HCT116 (cell line): ENCODE measurements around the gene CNDP2. TPM values are rescaled to one million over a fixed set of nuclear protein-coding genes. Genes with fewer than 3 reads are reported as not detected.

Experiments
- ATAC-seq: fragments of 200-7000 bp; cut with Tn5 transposase; 2 replicates; pipeline ENCODE4 v1.9.1; 2020; ENCODE audit warnings: mild to moderate bottlenecking, moderate library complexity
- BruUV-seq: library from RNA; stranded (reverse); fragments of 400-500 nt; replicated peaks from 2 replicates; lab custom pipeline; 2021; lab: Mats Ljungman, UMichigan
- CTCF ChIA-PET: fragments of 300-600 bp; sonication (Branson Sonifier 250); formaldehyde crosslinking; loops from one replicate; lab custom pipeline; 2021; ENCODE audit warnings: antibody characterized with exemption; lab: Charles Lee
- POLR2A ChIA-PET: fragments of 300-600, 350-600 bp; sonication (Branson Sonifier 250); formaldehyde crosslinking; loops from one replicate; lab custom pipeline; 2021; ENCODE audit warnings: antibody characterized with exemption; lab: Charles Lee
- RAD21 ChIA-PET, 2 experiments: fragments of 300-600 bp; sonication (Branson Sonifier 250); formaldehyde crosslinking; loops; one replicate each; lab custom pipeline; 2023; ENCODE audit warnings: low total read pairs in 2 of 2; ENCODE audit not compliant: uncharacterized antibody in 2 of 2, unreplicated experiment in 2 of 2, low non-redundant PET in 1 of 2; lab: Charles Lee
- DNase-seq: peaks from one replicate; pipeline ENCODE4 v3.0.0-alpha.2; 2010; ENCODE audit warnings: low read depth, low spot score
- H2AFZ ChIP-seq: fragments of 200-600 bp; shearing (Covaris generic), sonication (generic); 2 replicates; pipeline ENCODE4 v1.6.1; 2017; ENCODE audit warnings: low read depth, mixed run types, mixed read lengths, antibody characterized with exemption, low read length; ENCODE audit not compliant: poor library complexity, severe bottlenecking
- H3K27ac ChIP-seq: 2 replicates; pipeline ENCODE4 v1.5.1; 2012; ENCODE audit warnings: low read depth, low read length
- H3K27me3 ChIP-seq: fragments of 200-600 bp; sonication (generic); 2 replicates; pipeline ENCODE4 v1.6.1; 2016; ENCODE audit warnings: mixed run types, low read length, mixed read lengths; ENCODE audit not compliant: insufficient read depth
- H3K36me3 ChIP-seq, 2 experiments: fragments of 200-500 bp in 1 of 2; fragments of 200-600 bp in 1 of 2; sonication (Bioruptor generic) in 1 of 2; sonication (generic) in 1 of 2; 2 replicates each; pipeline versions ENCODE4 v1.5.1 to v1.6.1; 2014 to 2016; ENCODE audit warnings: low read length in 2 of 2, inconsistent platforms in 1 of 2, mixed read lengths in 1 of 2, mixed run types in 1 of 2; ENCODE audit not compliant: insufficient read depth in 2 of 2, control insufficient read depth in 1 of 2
- H3K4me1 ChIP-seq, 2 experiments: fragments of 200-600 bp in 1 of 2; sonication (generic) in 1 of 2; 2 replicates each; pipeline versions ENCODE4 v1.5.1 to v1.6.1; 2012 to 2017; ENCODE audit warnings: low read length in 2 of 2, inconsistent platforms in 1 of 2, mild to moderate bottlenecking in 1 of 2, mixed read lengths in 1 of 2, mixed run types in 1 of 2, moderate library complexity in 1 of 2; ENCODE audit not compliant: insufficient read depth in 2 of 2, control insufficient read depth in 1 of 2
- H3K4me2 ChIP-seq: fragments of 200-600 bp; sonication (generic); 2 replicates; pipeline ENCODE4 v1.6.1; 2017; ENCODE audit warnings: mixed run types, low read length, mixed read lengths
- H3K4me3 ChIP-seq, 2 experiments: fragments of 200-600 bp in 1 of 2; sonication (generic) in 1 of 2; replicated peaks in 1 of 2; 2 replicates each; pipeline ENCODE4 v1.5.1; 2011 to 2016; ENCODE audit warnings: low read length in 2 of 2, control low read depth in 1 of 2, low read depth in 1 of 2, mild to moderate bottlenecking in 1 of 2, mixed read lengths in 1 of 2, mixed run types in 1 of 2
- H3K79me2 ChIP-seq: fragments of 200-600 bp; sonication (generic); 2 replicates; pipeline ENCODE4 v1.6.1; 2017; ENCODE audit warnings: mild to moderate bottlenecking, mixed run types, low read length, moderate library complexity, mixed read lengths; ENCODE audit not compliant: insufficient read depth
- H3K9ac ChIP-seq: fragments of 200-600 bp; sonication (generic); 2 replicates; pipeline ENCODE4 v1.6.1; 2016; ENCODE audit warnings: low read length, mixed read lengths
- H3K9me2 ChIP-seq: fragments of 200-600 bp; sonication (generic), shearing (Covaris generic); 2 replicates; pipeline ENCODE4 v1.6.1; 2017; ENCODE audit warnings: mixed run types, mild to moderate bottlenecking, moderate library complexity; ENCODE audit not compliant: insufficient read depth
- H3K9me3 ChIP-seq, 2 experiments: fragments of 200-500 bp in 1 of 2; fragments of 200-600 bp in 1 of 2; sonication (Bioruptor generic) in 1 of 2; sonication (generic) in 1 of 2; 2 replicates each; pipeline ENCODE4 v1.6.1; 2014 to 2017; ENCODE audit warnings: low read length in 2 of 2, mixed read lengths in 2 of 2, inconsistent platforms in 1 of 2, low read depth in 1 of 2, mild to moderate bottlenecking in 1 of 2, mixed run types in 1 of 2, moderate library complexity in 1 of 2; ENCODE audit not compliant: control insufficient read depth in 1 of 2, insufficient read depth in 1 of 2
- H4K20me1 ChIP-seq: fragments of 200-600 bp; sonication (generic), shearing (Covaris generic); 2 replicates; pipeline ENCODE4 v1.6.1; 2017; ENCODE audit warnings: mixed run types, mild to moderate bottlenecking, moderate library complexity; ENCODE audit not compliant: insufficient read depth
- ATF3 ChIP-seq: IDR thresholded peaks from 2 replicates; pipeline ENCODE4 v1.6.1; 2012
- CEBPB ChIP-seq: IDR thresholded peaks from 2 replicates; pipeline ENCODE4 v1.6.1; 2012; ENCODE audit warnings: low read depth
- EGR1 ChIP-seq: IDR thresholded peaks from 2 replicates; pipeline ENCODE4 v1.6.1; 2012; ENCODE audit warnings: low read depth
- EZH2 ChIP-seq: fragments of 200-600 bp; sonication (generic); IDR thresholded peaks from 2 replicates; pipeline ENCODE4 v1.6.1; 2017; ENCODE audit warnings: antibody characterized with exemption, mixed run types
- EZH2phosphoT487 ChIP-seq: fragments of 200-600 bp; IDR thresholded peaks from 2 replicates; pipeline ENCODE4 v1.6.1; 2018; ENCODE audit warnings: antibody characterized with exemption, borderline replicate concordance
- FOSL1 ChIP-seq: IDR thresholded peaks from 2 replicates; pipeline ENCODE4 v1.6.1; 2012; ENCODE audit warnings: low read depth
- JUND ChIP-seq: IDR thresholded peaks from 2 replicates; pipeline ENCODE4 v1.6.1; 2012
- POLR2A ChIP-seq: IDR thresholded peaks from 2 replicates; pipeline ENCODE4 v1.7.0; 2011; ENCODE audit warnings: borderline replicate concordance; ENCODE audit not compliant: insufficient read depth, insufficient read length; ENCODE audit errors: extremely low read depth
- POLR2AphosphoS5 ChIP-seq: IDR thresholded peaks from 2 replicates; pipeline ENCODE4 v1.6.1; 2011; ENCODE audit warnings: mild to moderate bottlenecking, low read depth, low read length, moderate library complexity
- RAD21 ChIP-seq: IDR thresholded peaks from 2 replicates; pipeline ENCODE4 v1.6.1; 2012; ENCODE audit warnings: low read depth, mild to moderate bottlenecking
- REST ChIP-seq: IDR thresholded peaks from 2 replicates; pipeline ENCODE4 v1.6.1; 2012; ENCODE audit warnings: low read depth
- SP1 ChIP-seq: IDR thresholded peaks from 2 replicates; pipeline ENCODE4 v1.6.1; 2012; ENCODE audit warnings: low read depth
- TCF7L2 ChIP-seq: IDR thresholded peaks from 2 replicates; pipeline ENCODE4 v1.7.0; 2011; ENCODE audit warnings: borderline replicate concordance, inconsistent platforms; ENCODE audit not compliant: insufficient read depth, insufficient read length; ENCODE audit errors: extremely low read depth
- YY1 ChIP-seq: IDR thresholded peaks from 2 replicates; pipeline ENCODE4 v1.6.1; 2011; ENCODE audit warnings: low read length, low read depth, moderate library complexity, mild to moderate bottlenecking; ENCODE audit not compliant: insufficient replicate concordance; ENCODE audit errors: extremely low read depth
- intact Hi-C: fragments of 100-400 bp; cut with micrococcal nuclease; formaldehyde crosslinking; loops from 2 replicates; pipeline ENCODE4 v1.10.0; 2022
- total RNA-seq: library from RNA; stranded (reverse); gene quantifications from one replicate; pipeline ENCODE4 v1.2.1, GENCODE V29; 2021; ENCODE audit not compliant: unreplicated experiment
- TF ChIP-seq, protein P1 (sequence below): IDR thresholded peaks from 2 replicates; pipeline ENCODE4 v1.6.1; 2012
- TF ChIP-seq, protein P2 (sequence below): IDR thresholded peaks from 2 replicates; pipeline ENCODE4 v1.6.1; 2011; ENCODE audit warnings: mild to moderate bottlenecking, low read length, moderate library complexity; ENCODE audit not compliant: insufficient replicate concordance; ENCODE audit errors: extremely low read depth

Gene CNDP2
- total RNA-seq, 1 experiment from 2014 or later, result 112 TPM

DNA sequence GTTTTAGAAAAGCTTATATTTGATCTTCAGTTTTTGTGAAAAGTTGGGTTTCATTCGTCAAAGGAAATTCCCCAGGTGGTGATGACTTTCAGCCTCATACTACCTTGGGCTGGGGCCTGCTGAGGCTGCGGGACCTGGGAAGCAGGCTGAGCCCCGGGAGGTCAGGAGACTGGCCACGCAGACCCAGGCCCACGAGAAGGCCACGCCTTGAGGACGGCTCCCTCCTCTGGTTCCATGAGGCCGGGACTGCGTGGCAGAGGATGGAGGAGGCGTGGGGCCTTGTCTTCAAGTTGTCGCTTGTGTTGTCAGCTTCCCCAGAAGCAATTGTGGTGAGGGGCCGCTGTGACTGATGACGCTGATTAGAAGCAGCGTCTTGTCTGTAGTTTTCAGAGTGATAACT, 11.8 kb downstream of the CNDP2 start:
- Histone ChIP-seq H3K9me3 (no peaks in the 10 kb centered on the region), H3K27me3 (no peaks in the 10 kb centered on the region), H3K4me2 (no peak overlapping the region), H3K79me2 (no peaks in the 10 kb centered on the region), H2AFZ (no peak overlapping the region), H3K4me1 (no peaks in the 10 kb centered on the region), H3K4me3 (no peak overlapping the region), H3K9ac (no peak overlapping the region), H3K27ac (no peak overlapping the region), H3K9me2 (no peaks in the 10 kb centered on the region), H4K20me1 (no peaks in the 10 kb centered on the region), H3K36me3 (peaks cover 18 to 28% of the 10 kb centered on the region in 2 experiments; a peak in 3 of 4 replicates)
- RAD21 ChIA-PET, result no interaction called here
- intact Hi-C loops, result no loop called here
- TF ChIP-seq RAD21 (no peak), TCF7L2 (no peak), YY1 (no peak), EGR1 (no peak)
- ATAC-seq (no peak), DNase-seq (no peak)
- POLR2A ChIA-PET, result no interaction called here
- CTCF ChIA-PET, result no interaction called here
- BruUV-seq, result no TSS peak

GRCh38 chr18:74508366-74508765, 12.2 kb downstream of the CNDP2 start:
- no peak overlapping the region for H3K9ac ChIP-seq
- RAD21 ChIA-PET, result no interaction called here
- POLR2A ChIA-PET, result no interaction called here
- ATAC-seq (no peak), DNase-seq (no peak)
- no peak for TF ChIP-seq ATF3
- TF ChIP-seq POLR2A, result no peak
- TF ChIP-seq CEBPB, result no peak
- TF ChIP-seq EGR1, result no peak
- TF ChIP-seq, protein P1, sequence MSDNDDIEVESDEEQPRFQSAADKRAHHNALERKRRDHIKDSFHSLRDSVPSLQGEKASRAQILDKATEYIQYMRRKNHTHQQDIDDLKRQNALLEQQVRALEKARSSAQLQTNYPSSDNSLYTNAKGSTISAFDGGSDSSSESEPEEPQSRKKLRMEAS, result no peak
- no peak for TF ChIP-seq SP1
- TF ChIP-seq FOSL1, result no peak
- TF ChIP-seq, protein P2, sequence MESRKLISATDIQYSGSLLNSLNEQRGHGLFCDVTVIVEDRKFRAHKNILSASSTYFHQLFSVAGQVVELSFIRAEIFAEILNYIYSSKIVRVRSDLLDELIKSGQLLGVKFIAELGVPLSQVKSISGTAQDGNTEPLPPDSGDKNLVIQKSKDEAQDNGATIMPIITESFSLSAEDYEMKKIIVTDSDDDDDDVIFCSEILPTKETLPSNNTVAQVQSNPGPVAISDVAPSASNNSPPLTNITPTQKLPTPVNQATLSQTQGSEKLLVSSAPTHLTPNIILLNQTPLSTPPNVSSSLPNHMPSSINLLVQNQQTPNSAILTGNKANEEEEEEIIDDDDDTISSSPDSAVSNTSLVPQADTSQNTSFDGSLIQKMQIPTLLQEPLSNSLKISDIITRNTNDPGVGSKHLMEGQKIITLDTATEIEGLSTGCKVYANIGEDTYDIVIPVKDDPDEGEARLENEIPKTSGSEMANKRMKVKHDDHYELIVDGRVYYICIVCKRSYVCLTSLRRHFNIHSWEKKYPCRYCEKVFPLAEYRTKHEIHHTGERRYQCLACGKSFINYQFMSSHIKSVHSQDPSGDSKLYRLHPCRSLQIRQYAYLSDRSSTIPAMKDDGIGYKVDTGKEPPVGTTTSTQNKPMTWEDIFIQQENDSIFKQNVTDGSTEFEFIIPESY, result no peak
- no peak for TF ChIP-seq REST
- TF ChIP-seq POLR2AphosphoS5, result no peak
- TF ChIP-seq JUND, result no peak
- TF ChIP-seq EZH2phosphoT487, result no peak
- no peak for TF ChIP-seq EZH2
- H3K9me2 ChIP-seq, result no peaks in the 10 kb centered on the region
- no peaks in the 10 kb centered on the region for H3K79me2 ChIP-seq
- no peaks in the 10 kb centered on the region for H3K27me3 ChIP-seq
- H3K27ac ChIP-seq, result no peak overlapping the region
- intact Hi-C loops, result no loop called here
- H3K4me3 ChIP-seq, result no peak overlapping the region
- H3K4me1 ChIP-seq, result no peaks in the 10 kb centered on the region
- CTCF ChIA-PET, result no interaction called here
- H3K9me3 ChIP-seq, result no peaks in the 10 kb centered on the region
- H4K20me1 ChIP-seq, result no peaks in the 10 kb centered on the region
- no peak overlapping the region for H2AFZ ChIP-seq
- BruUV-seq, result no TSS peak
- H3K36me3 ChIP-seq, result peaks cover 18 to 24% of the 10 kb centered on the region in 2 experiments; a peak in 3 of 4 replicates
- no peak overlapping the region for H3K4me2 ChIP-seq
